Gastroesophageal sphincter (tissue), 3 donors: ENCODE data around the gene PHKA2.

Experiments used
- CTCF ChIP-seq, 4 experiments: fragments of 200-600 bp in 2 of 4; fragments of 450-650 bp in 2 of 4; sonication (generic) in 1 of 4; IDR thresholded peaks; one replicate each; pipeline ENCODE4 v1.5.1; 2017 to 2019; ENCODE audit warnings: antibody characterized with exemption in 4 of 4, mild to moderate bottlenecking in 2 of 4, moderate library complexity in 2 of 4
- EP300 ChIP-seq: sonication (generic); formaldehyde crosslinking; IDR thresholded peaks from one replicate; pipeline ENCODE4 v1.6.1; 2017; ENCODE audit warnings: antibody characterized with exemption, mild to moderate bottlenecking
- POLR2A ChIP-seq, 2 donors: fragments of 450-650 bp; IDR thresholded peaks; one replicate each; pipeline ENCODE4 v1.6.1; 2017; ENCODE audit warnings: antibody characterized with exemption in 2 of 2, mild to moderate bottlenecking in 2 of 2, moderate library complexity in 1 of 2
- POLR2AphosphoS5 ChIP-seq: sonication (generic); formaldehyde crosslinking; IDR thresholded peaks from one replicate; pipeline ENCODE4 v1.6.1; 2017; ENCODE audit warnings: antibody characterized with exemption

GRCh38 chrX:18917831-18918230 is 66.1 kb downstream of the PHKA2 start:
- TF ChIP-seq CTCF (IDR thresholded peaks at IDR 0.05), result no peak
- TF ChIP-seq POLR2AphosphoS5, result no peak
- TF ChIP-seq POLR2A (IDR thresholded peaks at IDR 0.05), result no peak
- TF ChIP-seq EP300, result no peak
